ENCODE data around the gene CALHM1.

DNA sequence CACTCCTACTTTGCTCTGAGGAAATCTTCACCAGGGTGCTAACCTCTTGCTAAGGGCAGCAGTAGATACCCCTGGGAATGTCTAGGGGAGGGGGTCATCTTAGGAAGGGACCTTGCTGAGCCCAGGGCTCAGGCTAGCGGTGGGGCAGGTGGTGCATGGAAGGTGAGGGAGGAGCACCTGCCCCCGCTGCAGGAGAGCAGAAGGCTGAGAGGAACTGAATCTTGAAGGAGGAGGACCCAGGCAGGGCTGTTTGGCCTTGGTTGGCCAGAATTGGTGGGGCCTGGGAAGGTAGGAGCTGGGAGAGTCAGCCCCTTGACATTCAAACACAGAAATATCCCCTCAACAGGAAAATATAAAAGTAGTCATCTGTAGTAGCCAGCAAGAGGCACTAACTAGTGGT, 13.3 kb upstream of the CALHM1 start:
- TF ChIP-seq, protein P1, sequence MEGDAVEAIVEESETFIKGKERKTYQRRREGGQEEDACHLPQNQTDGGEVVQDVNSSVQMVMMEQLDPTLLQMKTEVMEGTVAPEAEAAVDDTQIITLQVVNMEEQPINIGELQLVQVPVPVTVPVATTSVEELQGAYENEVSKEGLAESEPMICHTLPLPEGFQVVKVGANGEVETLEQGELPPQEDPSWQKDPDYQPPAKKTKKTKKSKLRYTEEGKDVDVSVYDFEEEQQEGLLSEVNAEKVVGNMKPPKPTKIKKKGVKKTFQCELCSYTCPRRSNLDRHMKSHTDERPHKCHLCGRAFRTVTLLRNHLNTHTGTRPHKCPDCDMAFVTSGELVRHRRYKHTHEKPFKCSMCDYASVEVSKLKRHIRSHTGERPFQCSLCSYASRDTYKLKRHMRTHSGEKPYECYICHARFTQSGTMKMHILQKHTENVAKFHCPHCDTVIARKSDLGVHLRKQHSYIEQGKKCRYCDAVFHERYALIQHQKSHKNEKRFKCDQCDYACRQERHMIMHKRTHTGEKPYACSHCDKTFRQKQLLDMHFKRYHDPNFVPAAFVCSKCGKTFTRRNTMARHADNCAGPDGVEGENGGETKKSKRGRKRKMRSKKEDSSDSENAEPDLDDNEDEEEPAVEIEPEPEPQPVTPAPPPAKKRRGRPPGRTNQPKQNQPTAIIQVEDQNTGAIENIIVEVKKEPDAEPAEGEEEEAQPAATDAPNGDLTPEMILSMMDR (IDR thresholded peaks at IDR 0.05): no peak
- no peak for TF ChIP-seq POLR2A (IDR thresholded peaks at IDR 0.05)
